OCI-LY7 (cell line): ENCODE results near the gene SRP9. TPM values are rescaled to one million over a fixed set of nuclear protein-coding genes. Genes with fewer than 3 reads are reported as not detected.
A peak's percentile ranks its signal among the peaks of the same experiment; 100 is the strongest.

Source experiments
- BruUV-seq: library from RNA; stranded (reverse); fragments of 400-500 nt; replicated peaks from 2 replicates; lab custom pipeline; 2021; lab: Mats Ljungman, UMichigan
- CTCF ChIA-PET: fragments of 300-600 bp; sonication (Branson Sonifier 250); formaldehyde crosslinking; loops from one replicate; lab custom pipeline; 2022; ENCODE audit warnings: antibody characterized with exemption; ENCODE audit not compliant: unreplicated experiment; lab: Charles Lee
- POLR2A ChIA-PET: fragments of 300-600 bp; sonication (Branson Sonifier 250); formaldehyde crosslinking; loops from one replicate; lab custom pipeline; 2022; ENCODE audit warnings: antibody characterized with exemption; lab: Charles Lee
- DNase-seq: peaks from one replicate; pipeline ENCODE4 v3.0.0-alpha.2; 2015; ENCODE audit warnings: low spot score
- H2AFZ ChIP-seq: fragments of 200-600 bp; sonication (generic), shearing (Covaris generic); 2 replicates; pipeline ENCODE4 v1.6.1; 2014; ENCODE audit warnings: mild to moderate bottlenecking, antibody characterized with exemption, low read length, moderate library complexity
- H3K27ac ChIP-seq: fragments of 200-600 bp; sonication (generic); 2 replicates; pipeline ENCODE4 v1.5.1; 2014; ENCODE audit warnings: mixed run types, low read depth, mild to moderate bottlenecking, moderate library complexity, low read length, inconsistent platforms; ENCODE audit not compliant: poor library complexity, severe bottlenecking
- H3K36me3 ChIP-seq: fragments of 200-600 bp; sonication (generic); 2 replicates; pipeline ENCODE4 v1.6.1; 2014; ENCODE audit warnings: mild to moderate bottlenecking, antibody characterized with exemption, low read length, moderate library complexity, mixed read lengths; ENCODE audit not compliant: insufficient read depth
- H3K4me1 ChIP-seq: fragments of 200-600 bp; sonication (generic); 2 replicates; pipeline ENCODE4 v1.5.1; 2014; ENCODE audit warnings: mild to moderate bottlenecking, low read length; ENCODE audit not compliant: insufficient read depth, poor library complexity, severe bottlenecking
- H3K4me2 ChIP-seq: fragments of 200-600 bp; sonication (generic); 2 replicates; pipeline ENCODE4 v1.6.1; 2014; ENCODE audit warnings: mild to moderate bottlenecking, low read length
- H3K4me3 ChIP-seq: fragments of 200-600 bp; sonication (generic); 2 replicates; pipeline ENCODE4 v1.5.1; 2014; ENCODE audit warnings: mild to moderate bottlenecking, low read depth, low read length; ENCODE audit not compliant: poor library complexity, severe bottlenecking
- H3K79me2 ChIP-seq: fragments of 200-600 bp; sonication (generic); 2 replicates; pipeline ENCODE4 v1.6.1; 2016; ENCODE audit warnings: low read depth, mild to moderate bottlenecking, low read length, moderate library complexity, mixed read lengths; ENCODE audit not compliant: insufficient read depth
- H3K9me2 ChIP-seq: fragments of 200-600 bp; sonication (generic); 2 replicates; pipeline ENCODE4 v1.6.1; 2016; ENCODE audit warnings: mild to moderate bottlenecking, low read length, mixed read lengths; ENCODE audit not compliant: insufficient read depth
- H3K9me3 ChIP-seq: fragments of 200-600 bp; sonication (generic); 2 replicates; pipeline ENCODE4 v1.6.1; 2014; ENCODE audit warnings: mild to moderate bottlenecking, mixed run types, low read length, mixed read lengths
- H4K20me1 ChIP-seq: fragments of 200-600 bp; sonication (generic); 2 replicates; pipeline ENCODE4 v1.6.1; 2014; ENCODE audit warnings: mild to moderate bottlenecking, antibody characterized with exemption, low read length, moderate library complexity, mixed read lengths; ENCODE audit not compliant: insufficient read depth
- CTCF ChIP-seq: fragments of 200-600 bp; sonication (generic); conservative IDR thresholded peaks from 2 replicates; pipeline ENCODE4 v1.5.1; 2014; ENCODE audit warnings: mild to moderate bottlenecking, antibody characterized with exemption, low read length, moderate library complexity, mixed read lengths
- EZH2phosphoT487 ChIP-seq: fragments of 200-600 bp; sonication (generic); IDR thresholded peaks from 2 replicates; pipeline ENCODE4 v1.6.1; 2018; ENCODE audit warnings: low read depth, borderline replicate concordance, mild to moderate bottlenecking, mixed run types, antibody characterized with exemption, low read length, moderate library complexity, mixed read lengths
- intact Hi-C: fragments of 100-400 bp; cut with micrococcal nuclease; formaldehyde crosslinking; loops from one replicate; pipeline ENCODE4 v1.10.0; 2022; ENCODE audit not compliant: unreplicated experiment
- total RNA-seq, 2 experiments: library from RNA; depleted of rRNA in 1 of 2; stranded (reverse); fragments of >200 nt in 1 of 2; shearing (Covaris generic) in 1 of 2; gene quantifications; 2 replicates each; pipeline ENCODE4 v1.2.3, GENCODE V29; 2014 to 2022

SRP9 gene
- total RNA-seq, 2 experiments from 2014 or later = 221 to 306 TPM

GRCh38 chr1:225776294-225776693, 1.3 kb upstream of the SRP9 start:
- intact Hi-C loops = loop anchor here (2.0 kb wide), 2 partner anchors 123 to 135 kb away; partner anchors contain the start of gene ENAH
- Histone ChIP-seq H3K4me2 (peak overlapping the region; percentile 67), H3K4me3 (peak overlapping the region; percentile 78), H3K27ac (no peak overlapping the region), H3K79me2 (peaks cover 44% of the 10 kb centered on the region), H3K36me3 (peaks cover 30% of the 10 kb centered on the region), H3K9me2 (no peaks in the 10 kb centered on the region), H2AFZ (no peak overlapping the region), H4K20me1 (peaks cover 19% of the 10 kb centered on the region; the same call in 1 of the 2 replicates), H3K9me3 (no peaks in the 10 kb centered on the region), H3K4me1 (peaks cover 58% of the 10 kb centered on the region)
- BruUV-seq = no TSS peak
- ChIA-PET POLR2A (interaction anchor here (0.6 to 1.1 kb wide), 2 partner anchors 124 to 294 kb away, joined by 3 to 4 read pairs; no protein-coding TSS in a partner anchor), CTCF (interaction anchor here (2.2 kb wide), 1 partner anchor 9 kb away, joined by 11 read pairs; no protein-coding TSS in a partner anchor)
- no peak for DNase-seq
- TF ChIP-seq CTCF (no peak), EZH2phosphoT487 (no peak)

GRCh38 chr1:225777058-225777582, 506 bp upstream of the SRP9 start:
- no TSS peak for BruUV-seq

More at GRCh38 chr1:225777058-225777582, 506 bp upstream of the SRP9 start:
- DNase-seq = no peak
- POLR2A ChIA-PET = interaction anchor here (0.5 to 3.0 kb wide), 24 partner anchors 8 to 337 kb away, joined by 3 to 14 read pairs (median 4); partner anchors contain the start of genes PYCR2 and TMEM63A
- peaks cover 19% of the 10 kb centered on the region; the same call in 1 of the 2 replicates for H4K20me1 ChIP-seq
- peaks cover 56% of the 10 kb centered on the region for H3K4me1 ChIP-seq
- no peak for TF ChIP-seq CTCF
- TF ChIP-seq EZH2phosphoT487 = no peak
- CTCF ChIA-PET = interaction anchor here (0.5 to 2.2 kb wide), 8 partner anchors 10 to 359 kb away, joined by 3 to 11 read pairs (median 3); no protein-coding TSS in a partner anchor
- H3K9me2 ChIP-seq = no peaks in the 10 kb centered on the region
- no peaks in the 10 kb centered on the region for H3K9me3 ChIP-seq
- peak overlapping the region; percentile 91 for H3K27ac ChIP-seq
- H3K4me3 ChIP-seq = peak overlapping the region; percentile 78
- H3K79me2 ChIP-seq = peaks cover 53% of the 10 kb centered on the region
- H3K4me2 ChIP-seq = peak overlapping the region; percentile 67
- intact Hi-C loops = loop anchor here (1.0 to 2.0 kb wide), 4 partner anchors 71 to 199 kb away; partner anchors contain the start of gene ENAH
- H3K36me3 ChIP-seq = peaks cover 36% of the 10 kb centered on the region
- peak overlapping the region; percentile 79 for H2AFZ ChIP-seq
